DOHH2 (cell line): ENCODE data around the gene ADAMTS9.

Source experiments
- H3F3A ChIP-seq: fragments of 200-600 bp; sonication (generic), shearing (Covaris generic); 2 replicates; pipeline ENCODE4 v1.6.0; 2016; ENCODE audit warnings: antibody characterized with exemption, mild to moderate bottlenecking; ENCODE audit not compliant: control insufficient read depth, insufficient read depth
- H3K27ac ChIP-seq: fragments of 200-600 bp; sonication (generic); 2 replicates; pipeline ENCODE4 v1.5.1; 2014; ENCODE audit warnings: low read depth, mild to moderate bottlenecking, low read length, moderate library complexity
- H3K27me3 ChIP-seq: fragments of 200-600 bp; sonication (generic); 2 replicates; pipeline ENCODE4 v1.6.1; 2014; ENCODE audit warnings: mild to moderate bottlenecking, low read length, mixed read lengths; ENCODE audit not compliant: control insufficient read depth
- H3K36me3 ChIP-seq: fragments of 200-600 bp; sonication (generic); 2 replicates; pipeline ENCODE4 v1.6.1; 2014; ENCODE audit warnings: mild to moderate bottlenecking, low read length, moderate library complexity, mixed read lengths; ENCODE audit not compliant: control insufficient read depth
- H3K4me1 ChIP-seq: fragments of 200-600 bp; sonication (generic); 2 replicates; pipeline ENCODE4 v1.6.1; 2014; ENCODE audit warnings: mild to moderate bottlenecking, low read length, mixed read lengths; ENCODE audit not compliant: control insufficient read depth
- H3K4me2 ChIP-seq: fragments of 200-600 bp; sonication (generic); 2 replicates; pipeline ENCODE4 v1.6.0; 2014; ENCODE audit warnings: mild to moderate bottlenecking, low read length, moderate library complexity
- H3K4me3 ChIP-seq: fragments of 200-600 bp; sonication (generic); 2 replicates; pipeline ENCODE4 v1.5.1; 2014; ENCODE audit warnings: mild to moderate bottlenecking, low read length, mixed read lengths
- H3K79me2 ChIP-seq: fragments of 200-600 bp; sonication (generic); 2 replicates; pipeline ENCODE4 v1.6.1; 2014; ENCODE audit warnings: mild to moderate bottlenecking, low read length, mixed read lengths; ENCODE audit not compliant: control insufficient read depth
- H3K9me2 ChIP-seq: fragments of 200-600 bp; sonication (generic); replicated peaks from 2 replicates; pipeline ENCODE4 v1.6.1; 2014; ENCODE audit warnings: mild to moderate bottlenecking, low read length, mixed read lengths; ENCODE audit not compliant: control insufficient read depth
- H3K9me3 ChIP-seq: fragments of 200-600 bp; sonication (generic); 2 replicates; pipeline ENCODE4 v1.6.1; 2014; ENCODE audit warnings: antibody characterized with exemption, low read length, mixed read lengths; ENCODE audit not compliant: control insufficient read depth, insufficient read depth
- H4K20me1 ChIP-seq: fragments of 200-600 bp; sonication (generic); 2 replicates; pipeline ENCODE4 v1.6.0; 2014; ENCODE audit warnings: low read depth, mild to moderate bottlenecking, antibody characterized with exemption, low read length, moderate library complexity; ENCODE audit not compliant: control insufficient read depth, insufficient read depth
- CTCF ChIP-seq: fragments of 200-600 bp; sonication (generic); IDR thresholded peaks from one replicate; pipeline ENCODE4 v1.5.1; 2014; ENCODE audit warnings: antibody characterized with exemption, mild to moderate bottlenecking, low read depth, low read length; ENCODE audit not compliant: poor library complexity, severe bottlenecking
- EZH2phosphoT487 ChIP-seq: fragments of 200-600 bp; sonication (generic); IDR thresholded peaks from 2 replicates; pipeline ENCODE4 v1.6.1; 2017; ENCODE audit warnings: borderline replicate concordance, mild to moderate bottlenecking, antibody characterized with exemption, low read length, moderate library complexity, mixed read lengths

The ADAMTS9 gene

DNA sequence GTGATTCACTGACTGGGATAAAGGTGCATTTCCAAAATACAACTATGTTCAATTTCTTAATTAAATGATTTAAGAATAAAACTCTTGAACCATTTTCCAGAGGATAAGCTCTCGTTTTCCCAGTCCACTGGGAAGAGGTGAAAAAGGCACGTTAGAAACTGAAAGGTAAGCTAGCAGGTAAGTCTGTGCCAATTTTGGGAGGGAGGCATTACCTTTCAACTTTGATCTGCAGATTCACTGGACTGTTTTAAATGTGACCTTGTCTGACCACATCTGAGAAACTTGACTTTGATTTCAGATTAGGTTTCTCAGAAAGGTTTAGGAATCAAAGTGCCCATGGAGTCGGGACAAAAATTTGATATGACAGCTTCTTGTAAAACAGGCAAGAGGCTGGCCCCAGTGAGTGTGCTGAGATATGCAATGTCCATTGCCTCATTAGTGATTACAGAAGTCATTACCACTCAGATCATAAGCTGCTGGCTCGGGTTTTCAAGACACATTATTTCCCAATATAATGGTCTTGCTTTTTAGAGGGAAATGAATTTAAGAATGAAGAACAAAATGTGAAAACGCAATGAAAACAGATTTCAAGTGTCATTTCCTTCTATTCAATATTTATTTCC is 118.8 kb downstream of the ADAMTS9 start:
- TF ChIP-seq CTCF (no peak), EZH2phosphoT487 (no peak)
- H3K27me3 ChIP-seq: no peaks in the 10 kb centered on the region
- no peaks in the 10 kb centered on the region for H3K9me3 ChIP-seq
- H3K27ac ChIP-seq: no peak overlapping the region
- no peaks in the 10 kb centered on the region for H3F3A ChIP-seq
- H3K79me2 ChIP-seq: no peaks in the 10 kb centered on the region
- H3K36me3 ChIP-seq: no peaks in the 10 kb centered on the region
- no peaks in the 10 kb centered on the region for H3K9me2 ChIP-seq
- no peak overlapping the region for H3K4me3 ChIP-seq
- H4K20me1 ChIP-seq: no peaks in the 10 kb centered on the region
- no peaks in the 10 kb centered on the region for H3K4me1 ChIP-seq
- H3K4me2 ChIP-seq: no peak overlapping the region

- Histone ChIP-seq H3K9me2 (no peaks in the 10 kb centered on the region), H3K4me2 (no peak overlapping the region), H3K27ac (no peak overlapping the region), H3K36me3 (no peaks in the 10 kb centered on the region), H3K27me3 (no peaks in the 10 kb centered on the region), H3K9me3 (no peaks in the 10 kb centered on the region), H3K4me3 (no peak overlapping the region), H3F3A (no peaks in the 10 kb centered on the region), H4K20me1 (no peaks in the 10 kb centered on the region), H3K79me2 (no peaks in the 10 kb centered on the region), H3K4me1 (no peaks in the 10 kb centered on the region)
- TF ChIP-seq EZH2phosphoT487 (no peak), CTCF (no peak)
Observed at GRCh38 chr3:64566859-64567258, 120.9 kb downstream of the ADAMTS9 start.

DNA sequence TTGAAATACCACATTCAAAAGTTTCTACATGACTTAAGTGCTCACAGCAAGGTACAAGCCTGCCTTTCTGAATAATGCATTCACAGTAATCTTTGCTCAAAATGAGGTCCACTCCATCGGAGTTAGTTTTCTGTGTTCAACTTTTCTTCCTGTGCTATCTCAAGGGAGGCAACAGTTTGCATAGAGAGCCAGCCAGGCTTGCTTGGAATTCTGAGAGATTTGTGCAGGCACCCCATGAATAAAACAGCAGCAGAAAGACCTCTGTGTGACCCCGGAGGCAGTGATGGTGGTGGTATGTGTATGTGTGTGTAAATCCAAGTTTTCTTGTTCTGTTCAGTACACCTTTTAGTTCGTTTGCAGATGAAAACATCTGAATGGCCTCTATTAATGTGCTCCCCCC is 124.0 kb downstream of the ADAMTS9 start:
- TF ChIP-seq CTCF: no peak
- TF ChIP-seq EZH2phosphoT487: no peak
- H3K79me2 ChIP-seq: no peaks in the 10 kb centered on the region
- H3K4me3 ChIP-seq: no peak overlapping the region
- H3K9me3 ChIP-seq: no peaks in the 10 kb centered on the region
- no peaks in the 10 kb centered on the region for H3F3A ChIP-seq
- H3K4me2 ChIP-seq: no peak overlapping the region
- no peak overlapping the region for H3K27ac ChIP-seq
- H3K27me3 ChIP-seq: no peaks in the 10 kb centered on the region
- no peaks in the 10 kb centered on the region for H3K9me2 ChIP-seq
- H4K20me1 ChIP-seq: no peaks in the 10 kb centered on the region
- no peaks in the 10 kb centered on the region for H3K36me3 ChIP-seq
- H3K4me1 ChIP-seq: no peaks in the 10 kb centered on the region
